ENCODE results near the gene GPM6B. TPM values are rescaled to one million over a fixed set of nuclear protein-coding genes. Genes with fewer than 3 reads are reported as not detected.

The GPM6B gene
- total and polyA plus RNA-seq, 2 of the 4 experiments (the other 2 are of a cell fraction), result 4.2 to 5.9 TPM

GRCh38 chrX:13793897-13794296 is 23.0 kb downstream of the GPM6B start:
- no peak overlapping the region for H4K91ac ChIP-seq (ENCODE audit: insufficient read depth, low read depth, low read length)
- no peak overlapping the region for H2BK15ac ChIP-seq (ENCODE audit: low read depth, low read length)
- H2AK9ac ChIP-seq (replicated peaks; ENCODE audit: low read depth, low read length, poor library complexity), result no peak overlapping the region
- ATAC-seq (ENCODE audit: low read depth) (no peak), DNase-seq (no peak)
- H3K9me1 ChIP-seq (ENCODE audit: insufficient read depth, low read length), result no peaks in the 10 kb centered on the region
- no peaks in the 10 kb centered on the region for H4K20me1 ChIP-seq (ENCODE audit: insufficient read depth, low read length)
- H3K9ac ChIP-seq (ENCODE audit: low read depth, low read length), result no peak overlapping the region
- no peak overlapping the region for H3K14ac ChIP-seq (replicated peaks; ENCODE audit: low read depth, low read length)
- H2AK5ac ChIP-seq (ENCODE audit: low read depth, low read length), result no peak overlapping the region
- TF ChIP-seq RCOR1 (IDR thresholded peaks at IDR 0.05; ENCODE audit: insufficient replicate concordance, low read length) (no peak), NFE2L2 (IDR thresholded peaks at IDR 0.05; ENCODE audit: low read depth, low read length) (no peak), CTCF (conservative IDR thresholded peaks at IDR 0.05; ENCODE audit: low read depth, low read length) (no peak), MAFK (IDR thresholded peaks at IDR 0.05; ENCODE audit: low read depth, low read length) (no peak), USF2 (IDR thresholded peaks at IDR 0.05; ENCODE audit: low read depth, low read length) (no peak), CEBPB (IDR thresholded peaks at IDR 0.05; ENCODE audit: low read depth, low read length) (no peak), MAZ (IDR thresholded peaks at IDR 0.05; ENCODE audit: borderline replicate concordance, low read depth, low read length) (no peak), POLR2A (IDR thresholded peaks at IDR 0.05; ENCODE audit: low read depth, low read length) (no peak), ELK1 (IDR thresholded peaks at IDR 0.05; ENCODE audit: borderline replicate concordance, low read depth, low read length) (no peak), MXI1 (IDR thresholded peaks at IDR 0.05; ENCODE audit: borderline replicate concordance, low read depth, low read length) (no peak), SMC3 (IDR thresholded peaks at IDR 0.05; ENCODE audit: low read depth, low read length) (no peak), BHLHE40 (IDR thresholded peaks at IDR 0.05; ENCODE audit: low read depth, low read length) (no peak), RAD21 (IDR thresholded peaks at IDR 0.05; ENCODE audit: low read length) (no peak), RFX5 (IDR thresholded peaks at IDR 0.05; ENCODE audit: low read depth, low read length) (no peak)
- no peaks in the 10 kb centered on the region for H3K4me1 ChIP-seq (ENCODE audit: control insufficient read depth, insufficient read depth, low read length)
- no peaks in the 10 kb centered on the region for H3K36me3 ChIP-seq (ENCODE audit: control insufficient read depth, insufficient read depth, low read length)
- H3K79me1 ChIP-seq (ENCODE audit: low read depth in 1 of 2, low read length in 2 of 2), result no peaks in the 10 kb centered on the region
- WGBS, 2 experiments (ENCODE audit: extremely low coverage in 2 of 2, insufficient read length in 1 of 2), result no CpG with 5 or more reads among the region's 2 CpGs
- H4K5ac ChIP-seq (ENCODE audit: low read depth, low read length), result no peak overlapping the region
- dilution Hi-C loops (cut with HindIII; ENCODE audit: low sequenced_read_pairs, unreplicated experiment), result no loop called here
- no peak overlapping the region for H3K18ac ChIP-seq (ENCODE audit: low read depth, low read length)
- no peak overlapping the region for H3K4ac ChIP-seq (ENCODE audit: low read depth, low read length)
- H3K4me3 ChIP-seq (ENCODE audit: insufficient read depth, low read depth, low read length), result no peak overlapping the region
- no peak overlapping the region for H2BK120ac ChIP-seq (ENCODE audit: low read depth, low read length)
- no peak overlapping the region for H3K23ac ChIP-seq (ENCODE audit: low read depth, low read length)
- H2BK20ac ChIP-seq (ENCODE audit: low read depth, low read length), result no peak overlapping the region
- no peak overlapping the region for H3K4me2 ChIP-seq (ENCODE audit: low read depth, low read length)
- H3K9me3 ChIP-seq (ENCODE audit: control insufficient read depth, insufficient read depth, low read length), result no peaks in the 10 kb centered on the region
- H2BK5ac ChIP-seq (ENCODE audit: low read depth, low read length, poor library complexity, severe bottlenecking), result no peak overlapping the region
- POLR2A ChIA-PET (ENCODE audit: unreplicated experiment), result no interaction called here
- intact Hi-C loops (cut with micrococcal nuclease), result no loop called here
- H3K56ac ChIP-seq (ENCODE audit: extremely low read depth, insufficient read depth, low read length), result no peak overlapping the region
- peaks cover 24% of the 10 kb centered on the region for H3K27me3 ChIP-seq (ENCODE audit: control insufficient read depth, insufficient read depth, low read length)
- in situ Hi-C loops (cut with MboI; ENCODE audit: low sequenced_read_pairs), result no loop called here
- no peak overlapping the region for H4K8ac ChIP-seq (ENCODE audit: low read depth in 2 of 2, low read length in 2 of 2)
- BruUV-seq (replicated peaks), result no TSS peak
- CTCF ChIA-PET, result interaction anchor here (0.7 kb wide), 1 partner anchor 14 kb away, joined by 4 read pairs; no protein-coding TSS in a partner anchor
- no peak overlapping the region for H2AFZ ChIP-seq (replicated peaks; ENCODE audit: low read length, poor library complexity)
- H3K27ac ChIP-seq (ENCODE audit: insufficient read depth, low read length), result no peak overlapping the region

Data from IMR-90 (cell line).